T-helper 22 cell (primary cell): ENCODE data around the gene TAP1.

Experiments used
- DNase-seq: peaks from one replicate; pipeline ENCODE4 v3.0.0-alpha.2; 2020; ENCODE audit warnings: low read depth

Gene TAP1

DNA sequence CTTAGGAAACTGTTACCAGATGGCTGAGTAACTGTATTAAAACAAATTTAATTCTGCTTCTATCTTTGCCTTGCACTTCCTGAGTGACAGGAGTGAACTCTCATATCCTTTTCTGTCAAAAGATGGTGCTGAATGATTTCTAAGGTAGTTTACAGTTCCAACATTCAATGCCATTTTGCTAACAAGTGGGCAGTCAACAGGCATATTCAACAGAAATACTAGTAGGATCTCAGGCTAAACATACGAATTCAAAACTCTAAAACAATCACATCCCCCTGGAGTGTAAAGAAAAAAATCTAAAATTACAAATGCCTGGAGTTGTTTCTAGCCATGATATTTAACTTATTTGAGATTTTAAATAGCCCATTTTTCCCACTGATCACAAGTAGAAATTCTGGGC is 7.2 kb upstream of the TAP1 start:
- no peak for DNase-seq

- no peak for DNase-seq
Measured at GRCh38 chr6:32858194-32858593, 4.7 kb upstream of the TAP1 start.

DNA sequence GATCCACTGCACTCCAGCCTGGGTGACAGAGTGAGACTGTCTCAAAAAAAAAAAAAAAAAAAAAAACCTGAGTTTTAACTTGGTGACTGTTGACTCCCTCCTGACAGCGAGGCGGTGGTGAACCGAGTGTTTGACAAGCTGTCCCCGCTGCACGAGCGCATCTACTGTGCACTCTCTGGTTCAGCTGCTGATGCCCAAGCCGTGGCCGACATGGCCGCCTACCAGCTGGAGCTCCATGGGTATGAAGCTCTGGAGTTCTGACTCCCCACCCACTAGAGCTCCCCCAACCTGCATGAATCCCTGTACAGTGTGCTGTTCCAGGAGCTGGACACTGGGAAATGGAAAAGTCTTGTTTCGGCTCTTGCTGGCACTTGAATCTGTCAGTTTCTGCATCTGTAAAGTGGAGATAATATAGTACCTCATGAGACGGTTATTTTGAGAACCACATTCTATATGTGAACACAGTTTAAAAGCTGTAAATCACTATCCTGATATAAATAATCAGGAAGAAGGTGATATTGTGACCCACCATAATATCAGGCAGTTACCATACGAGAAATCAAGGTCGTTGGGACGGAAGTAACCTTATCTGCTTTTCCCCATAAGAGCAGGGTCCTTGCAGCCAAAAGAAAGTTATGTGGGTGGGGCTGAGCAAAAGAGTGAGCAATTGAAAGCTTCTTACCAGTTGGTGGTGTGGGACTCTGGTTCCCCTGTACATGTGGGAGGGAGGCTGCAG is 3.8 kb upstream of the TAP1 start:
- DNase-seq, result no peak

GRCh38 chr6:32855467-32856174 is 2.1 kb upstream of the TAP1 start:
- no peak for DNase-seq

GRCh38 chr6:32854376-32855178 is 1.1 kb upstream of the TAP1 start:
- peak; percentile 31 for DNase-seq

DNA sequence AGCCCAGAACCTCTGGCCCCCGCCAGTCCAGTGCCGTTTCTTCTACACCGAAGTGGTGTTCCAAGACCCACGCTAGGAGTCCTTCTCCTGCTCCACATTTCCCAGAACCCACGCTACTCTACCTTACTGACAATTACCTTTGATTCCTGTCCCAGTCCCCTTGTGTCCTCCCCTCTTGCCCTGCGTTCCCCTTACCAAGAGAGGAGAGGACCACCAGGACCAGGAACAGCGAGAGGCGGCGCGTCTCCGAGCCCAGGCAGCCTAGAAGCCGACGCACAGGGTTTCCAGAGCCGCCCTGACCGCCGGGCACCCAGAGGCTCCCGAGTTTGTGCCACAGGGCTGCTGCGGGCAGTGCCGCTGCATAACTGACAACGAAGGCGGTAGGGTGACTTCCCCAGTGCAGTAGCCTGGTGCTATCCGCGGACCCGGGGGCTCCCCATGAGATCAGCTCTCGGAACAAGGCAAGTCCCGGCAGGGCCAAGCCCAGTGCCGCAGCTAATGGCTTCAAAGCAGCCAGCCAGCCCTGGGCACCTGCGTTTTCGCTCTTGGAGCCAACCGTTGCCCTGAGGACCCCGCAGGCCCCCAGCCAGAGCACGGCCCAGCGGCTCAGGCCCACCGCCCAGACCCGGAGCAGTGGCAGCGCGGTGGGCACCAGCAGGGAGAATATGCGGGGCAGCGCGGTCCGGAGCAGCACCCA is 512 bp downstream of the TAP1 start:
- DNase-seq, result peak; percentile 55

GRCh38 chr6:32852018-32852843 is 1.3 kb downstream of the TAP1 start:
- DNase-seq, result no peak

DNA sequence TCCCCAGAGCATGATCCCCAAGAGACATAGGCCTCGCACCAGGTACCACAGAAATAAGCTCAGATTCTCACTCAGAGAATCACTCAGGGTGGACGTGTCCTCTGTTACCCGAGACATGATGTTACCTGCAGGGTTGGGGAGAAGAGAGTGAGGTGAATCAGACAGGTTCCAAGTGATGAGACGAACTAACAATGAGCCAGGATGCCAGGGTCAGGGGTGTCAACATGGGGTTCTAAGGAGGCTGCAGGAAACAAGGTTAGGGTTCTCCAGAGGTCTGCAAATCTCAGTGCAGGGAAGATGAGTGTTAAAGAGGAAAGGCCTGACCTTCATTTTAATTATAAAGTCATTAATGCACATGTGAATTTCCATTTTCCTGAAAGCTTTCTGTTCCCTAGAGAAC is 2.5 kb downstream of the TAP1 start:
- DNase-seq, result no peak

DNA sequence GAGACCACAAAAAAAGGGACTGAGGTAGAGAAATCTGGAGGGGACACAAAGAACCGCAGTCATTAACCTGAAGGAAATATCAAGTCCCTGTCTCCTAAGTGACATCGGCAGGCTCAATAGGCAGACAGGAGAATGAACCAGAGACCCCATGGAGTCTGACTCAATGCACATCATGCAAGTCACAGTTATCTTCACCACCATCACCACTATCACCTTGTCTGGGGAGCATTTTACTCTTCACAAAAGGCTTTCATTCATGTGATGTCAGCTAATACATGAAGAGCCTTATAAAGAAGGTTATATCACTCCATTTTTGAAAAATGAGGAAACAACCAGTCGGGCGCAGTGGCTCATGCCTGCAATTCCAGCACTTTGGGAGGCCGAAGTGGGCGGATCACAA is 4.4 kb downstream of the TAP1 start:
- DNase-seq, result no peak

DNA sequence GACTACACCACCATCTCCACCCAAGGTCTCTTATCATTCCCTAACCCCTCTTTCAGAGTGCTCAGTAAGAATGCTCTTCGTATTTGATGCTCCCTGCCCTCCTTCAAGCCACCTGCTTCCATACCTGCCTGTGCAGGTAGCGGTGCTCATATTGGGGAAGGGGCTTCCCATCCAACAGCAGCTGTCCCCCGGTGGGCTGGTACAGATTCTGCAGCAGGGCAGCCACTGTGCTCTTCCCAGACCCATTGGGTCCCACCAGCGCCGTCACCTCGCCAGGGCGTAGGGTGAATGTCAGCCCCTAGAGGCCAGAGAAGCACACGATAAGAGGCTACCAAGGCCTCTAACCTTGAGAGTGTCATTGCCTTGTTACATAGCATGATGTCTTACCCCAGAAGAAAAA is 5.7 kb downstream of the TAP1 start:
- DNase-seq, result no peak

DNA sequence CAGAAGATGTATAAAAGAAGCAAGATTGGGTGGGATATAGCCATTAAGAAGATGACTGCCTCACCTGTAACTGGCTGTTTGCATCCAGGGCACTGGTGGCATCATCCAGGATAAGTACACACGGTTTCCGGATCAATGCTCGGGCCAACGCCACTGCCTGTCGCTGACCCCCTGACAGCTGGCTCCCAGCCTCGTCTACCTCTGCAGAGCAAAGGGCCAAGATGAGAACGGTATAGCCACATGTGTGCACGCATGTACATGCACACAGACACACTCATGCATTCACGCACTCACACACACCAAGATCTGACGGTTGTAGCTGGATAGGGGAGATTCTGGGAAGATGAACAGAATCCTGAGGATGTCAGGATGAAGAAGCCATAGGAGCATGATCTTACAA is 6.5 kb downstream of the TAP1 start:
- no peak for DNase-seq

DNA sequence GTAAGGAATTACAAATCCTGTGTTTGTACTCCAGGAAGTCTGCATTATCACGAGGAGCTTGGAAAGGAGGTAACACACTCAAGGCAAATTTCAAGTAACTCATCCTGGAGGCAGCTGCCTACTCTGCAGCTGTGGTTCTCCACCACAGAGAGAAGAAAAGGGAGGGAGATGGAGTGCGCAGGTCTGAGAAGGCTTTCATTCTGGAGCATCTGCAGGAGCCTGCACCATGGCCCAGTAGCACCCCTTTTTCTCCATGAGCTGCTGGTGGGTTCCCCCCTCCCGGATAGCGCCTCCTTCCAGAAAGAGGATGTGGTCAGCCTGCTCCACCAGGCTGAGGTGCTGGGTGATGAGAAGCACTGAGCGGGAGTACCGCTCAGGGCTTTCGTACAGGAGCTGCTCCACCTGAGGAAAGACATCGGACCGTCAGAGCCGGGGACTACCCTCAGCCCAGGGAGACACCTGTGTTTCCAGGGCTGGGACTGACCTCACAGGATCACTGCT is 8.1 kb downstream of the TAP1 start:
- peak; percentile 25 for DNase-seq

GRCh38 chr6:32844839-32845383 is 8.6 kb downstream of the TAP1 start:
- DNase-seq, result no peak

GRCh38 chr6:32843979-32844838 is 9.3 kb downstream of the TAP1 start, which contains the start of gene PSMB8:
PSMB8 (minus strand) TSS chr6:32844047; CDS start chr6:32843996, 51 bp downstream.
- peak; percentile 97 for DNase-seq

- DNase-seq, result no peak
Measured at GRCh38 chr6:32843331-32843978, 10.0 kb downstream of the TAP1 start.

- no peak for DNase-seq
Measured at GRCh38 chr6:32842690-32843089, 10.8 kb downstream of the TAP1 start.

GRCh38 chr6:32842021-32842650 is 11.4 kb downstream of the TAP1 start:
- no peak for DNase-seq

- DNase-seq, result no peak
Measured at GRCh38 chr6:32840604-32841246, 12.8 kb downstream of the TAP1 start.
